IPS DF 6.9 (cell line): ENCODE results near the gene EYA3.
A peak's percentile ranks its signal among the peaks of the same experiment; 100 is the strongest.

Experiments
- DNase-seq: peaks from one replicate; pipeline ENCODE4 v3.0.0-alpha.2; 2013; ENCODE audit warnings: low read depth, low spot score
- H3K27ac ChIP-seq: one replicate; pipeline ENCODE4 v1.5.1; 2013; ENCODE audit warnings: low read length, control low read depth
- H3K27me3 ChIP-seq: 2 replicates; pipeline ENCODE4 v1.6.1; 2013; ENCODE audit warnings: mild to moderate bottlenecking, low read length; ENCODE audit not compliant: control insufficient read depth, insufficient read depth
- H3K36me3 ChIP-seq: 2 replicates; pipeline ENCODE4 v1.6.1; 2013; ENCODE audit warnings: low read length; ENCODE audit not compliant: control insufficient read depth, insufficient read depth
- H3K4me1 ChIP-seq: 2 replicates; pipeline ENCODE4 v1.6.1; 2013; ENCODE audit warnings: low read length; ENCODE audit not compliant: control insufficient read depth, insufficient read depth
- H3K4me3 ChIP-seq: 2 replicates; pipeline ENCODE4 v1.5.1; 2013; ENCODE audit warnings: mild to moderate bottlenecking, low read length
- H3K9me3 ChIP-seq: 2 replicates; pipeline ENCODE4 v1.6.1; 2013; ENCODE audit warnings: low read length, inconsistent platforms; ENCODE audit not compliant: control insufficient read depth, insufficient read depth
- WGBS: extraction: QIAGEN DNeasy Blood & Tissue Kit; methylation state at CpG from one replicate; pipeline ENCODE4 v1.1.7; 2013; ENCODE audit warnings: mixed read lengths, missing lambda C conversion rate; ENCODE audit not compliant: insufficient read length, insufficient coverage; 5-methylcytosine and 5-hydroxymethylcytosine counted together

The EYA3 gene

GRCh38 chr1:27938488-27938887 is 149.9 kb downstream of the EYA3 start:
- no peaks in the 10 kb centered on the region for H3K9me3 ChIP-seq
- DNase-seq, result no peak
- no peak overlapping the region for H3K4me3 ChIP-seq
- H3K36me3 ChIP-seq, result peaks cover 6% of the 10 kb centered on the region
- WGBS, result no CpG with 5 or more reads among the region's 4 CpGs
- no peaks in the 10 kb centered on the region for H3K27me3 ChIP-seq
- H3K27ac ChIP-seq, result no peak overlapping the region
- H3K4me1 ChIP-seq, result peaks cover 5% of the 10 kb centered on the region; the same call in 1 of the 2 replicates

- DNase-seq, result no peak
- Histone ChIP-seq H3K4me3 (no peak overlapping the region), H3K9me3 (no peaks in the 10 kb centered on the region), H3K4me1 (peaks cover 5% of the 10 kb centered on the region), H3K27me3 (no peaks in the 10 kb centered on the region), H3K36me3 (peaks cover 6% of the 10 kb centered on the region; the same call in 1 of the 2 replicates), H3K27ac (no peak overlapping the region)
- no CpG with 5 or more reads among the region's 1 CpG for WGBS
Observed at GRCh38 chr1:27937524-27937836, 150.9 kb downstream of the EYA3 start.

- Histone ChIP-seq H3K27me3 (no peaks in the 10 kb centered on the region), H3K36me3 (0 out of 2 replicates have a peak, but pooled peaks cover under 1% of the 10 kb centered on the region), H3K4me3 (no peak overlapping the region), H3K9me3 (no peaks in the 10 kb centered on the region), H3K4me1 (peaks cover 5% of the 10 kb centered on the region), H3K27ac (no peak overlapping the region)
- no CpG with 5 or more reads among the region's 5 CpGs for WGBS
- DNase-seq, result no peak
Observed at GRCh38 chr1:27936370-27936769, 152.0 kb downstream of the EYA3 start.

GRCh38 chr1:27935721-27936120 is 152.7 kb downstream of the EYA3 start:
- Histone ChIP-seq H3K4me3 (peak overlapping the region; percentile 39; the same call in 1 of the 2 replicates), H3K27ac (no peak overlapping the region), H3K36me3 (no peaks in the 10 kb centered on the region), H3K9me3 (no peaks in the 10 kb centered on the region), H3K4me1 (peaks cover 5% of the 10 kb centered on the region), H3K27me3 (no peaks in the 10 kb centered on the region)
- DNase-seq, result no peak
- WGBS, result no CpG with 5 or more reads among the region's 8 CpGs

GRCh38 chr1:27934818-27935549 is 153.4 kb downstream of the EYA3 start, which contains the start of gene SMPDL3B:
TSS of gene SMPDL3B (plus strand) at chr1:27935000. CDS start at chr1:27935184, 184 bp downstream.
- H3K27ac ChIP-seq, result no peak within 1 kb of the TSS
- no peaks in the 10 kb centered on the region for H3K27me3 ChIP-seq
- H3K4me3 ChIP-seq, result peak within 1 kb of the TSS; percentile 39; the same call in 1 of the 2 replicates
- WGBS, result no CpG with 5 or more reads among the region's 16 CpGs
- H3K9me3 ChIP-seq, result no peaks in the 10 kb centered on the region
- no peaks in the 10 kb centered on the region for H3K36me3 ChIP-seq
- no peak for DNase-seq
- peaks cover 3% of the 10 kb centered on the region for H3K4me1 ChIP-seq

- Histone ChIP-seq H3K9me3 (no peaks in the 10 kb centered on the region), H3K36me3 (no peaks in the 10 kb centered on the region), H3K27me3 (no peaks in the 10 kb centered on the region), H3K4me1 (no peaks in the 10 kb centered on the region; the same call in 1 of the 2 replicates), H3K4me3 (no peak overlapping the region), H3K27ac (no peak overlapping the region)
- DNase-seq, result no peak
- WGBS, result no CpG with 5 or more reads among the region's 4 CpGs
Observed at GRCh38 chr1:27931759-27932158, 156.7 kb downstream of the EYA3 start.

- Histone ChIP-seq H3K27ac (no peak overlapping the region), H3K36me3 (no peaks in the 10 kb centered on the region)
- no CpG with 5 or more reads among the region's 6 CpGs for WGBS
Observed at GRCh38 chr1:27931184-27931583, 157.2 kb downstream of the EYA3 start.

GRCh38 chr1:27928216-27928954 is 160.0 kb downstream of the EYA3 start:
- H3K36me3 ChIP-seq, result no peaks in the 10 kb centered on the region
- H3K27ac ChIP-seq, result no peak overlapping the region
- H3K9me3 ChIP-seq, result no peaks in the 10 kb centered on the region
- WGBS, result no CpG with 5 or more reads among the region's 5 CpGs
- no peaks in the 10 kb centered on the region; the same call in 1 of the 2 replicates for H3K4me1 ChIP-seq
- DNase-seq, result no peak
- H3K27me3 ChIP-seq, result no peaks in the 10 kb centered on the region
- no peak overlapping the region for H3K4me3 ChIP-seq

More at GRCh38 chr1:27931184-27931583, 157.2 kb downstream of the EYA3 start:
- Histone ChIP-seq H3K4me3 (no peak overlapping the region), H3K9me3 (no peaks in the 10 kb centered on the region), H3K4me1 (no peaks in the 10 kb centered on the region; the same call in 1 of the 2 replicates), H3K27me3 (no peaks in the 10 kb centered on the region)
- DNase-seq, result no peak

- no peak for DNase-seq
- no CpG with 5 or more reads among the region's 3 CpGs for WGBS
- no peaks in the 10 kb centered on the region for H3K9me3 ChIP-seq
Observed at GRCh38 chr1:27922272-27922671, 166.1 kb downstream of the EYA3 start.

More at GRCh38 chr1:27922272-27922671, 166.1 kb downstream of the EYA3 start:
- Histone ChIP-seq H3K27me3 (no peaks in the 10 kb centered on the region), H3K36me3 (no peaks in the 10 kb centered on the region), H3K4me3 (no peak overlapping the region), H3K4me1 (no peaks in the 10 kb centered on the region), H3K27ac (no peak overlapping the region)
